ENCODE data around the gene CTSE.
"Not testable (repeated sequence)": the region's sequence is repeated elsewhere in the genome, so short reads cannot be mapped to it uniquely, and the experiment has no call there.

CTSE gene

DNA sequence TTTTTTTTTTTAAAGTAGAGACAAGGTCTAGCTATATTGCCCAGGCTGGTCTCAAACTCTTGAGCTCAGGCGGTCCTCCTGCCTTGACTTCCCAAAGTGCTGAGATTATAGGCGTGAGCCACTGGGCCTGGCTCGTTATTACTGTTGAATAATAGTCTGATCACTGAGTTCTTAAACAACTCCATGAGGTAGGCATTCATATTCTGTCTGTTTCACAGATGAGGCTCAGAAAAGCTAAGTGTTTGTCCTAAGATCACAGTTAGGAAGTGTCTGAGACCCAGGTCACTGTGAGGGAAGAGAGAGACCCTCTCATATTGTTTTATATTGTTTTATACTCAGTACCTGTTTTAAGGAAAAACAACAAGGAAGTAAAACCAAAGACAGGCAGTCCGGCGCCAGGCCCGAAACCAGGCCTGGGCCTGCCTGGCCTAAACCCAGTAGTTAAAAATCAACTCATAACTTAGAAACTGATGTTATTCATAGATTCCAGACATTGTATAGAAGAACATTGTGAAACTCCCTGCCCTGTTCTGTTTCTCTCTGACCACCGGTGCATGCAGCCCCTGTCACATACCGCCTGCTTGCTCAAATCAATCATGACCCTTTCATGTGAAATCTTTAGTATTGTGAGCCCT is 28.7 kb upstream of the CTSE start:
- not testable (repeated sequence) for FAIRE-seq

DNA sequence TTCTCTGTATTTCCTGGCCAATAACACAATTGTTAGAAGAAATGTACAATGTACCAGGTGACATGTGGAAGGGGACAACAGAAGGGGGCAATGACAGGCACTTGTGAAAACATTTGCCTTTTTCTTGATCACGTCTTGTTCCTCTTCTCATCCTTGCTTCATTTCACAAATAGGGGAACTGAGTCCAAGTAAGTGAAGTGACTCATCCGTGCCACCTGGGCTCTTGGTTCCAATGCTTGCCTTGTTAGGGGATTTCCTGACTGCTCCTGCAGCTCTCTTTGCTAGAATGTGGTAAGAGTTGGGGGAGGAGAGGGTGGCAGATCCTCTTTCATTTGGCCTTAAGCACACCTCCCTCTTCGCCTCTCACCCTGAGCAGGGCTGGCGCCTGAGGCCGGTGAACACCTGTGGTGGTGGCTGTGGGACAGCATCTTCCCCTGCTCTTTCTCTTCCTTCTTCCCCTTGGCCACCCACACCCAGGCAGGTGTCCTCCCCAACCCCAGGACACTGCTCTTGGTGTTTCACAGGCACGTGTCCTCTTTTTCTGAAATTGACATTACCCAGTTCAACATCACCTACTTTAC is 27.1 kb upstream of the CTSE start:
- no peak for TF ChIP-seq POLR2A (IDR thresholded peaks at IDR 0.05; ENCODE audit: low read depth, low read length)
- DNase-seq (ENCODE audit: insufficient read length, low spot score) (no peak), FAIRE-seq (no peak)

More for the DNA sequence above, 28.7 kb upstream of the CTSE start:
- not testable (repeated sequence) for DNase-seq (ENCODE audit: insufficient read length, low spot score)

DNA sequence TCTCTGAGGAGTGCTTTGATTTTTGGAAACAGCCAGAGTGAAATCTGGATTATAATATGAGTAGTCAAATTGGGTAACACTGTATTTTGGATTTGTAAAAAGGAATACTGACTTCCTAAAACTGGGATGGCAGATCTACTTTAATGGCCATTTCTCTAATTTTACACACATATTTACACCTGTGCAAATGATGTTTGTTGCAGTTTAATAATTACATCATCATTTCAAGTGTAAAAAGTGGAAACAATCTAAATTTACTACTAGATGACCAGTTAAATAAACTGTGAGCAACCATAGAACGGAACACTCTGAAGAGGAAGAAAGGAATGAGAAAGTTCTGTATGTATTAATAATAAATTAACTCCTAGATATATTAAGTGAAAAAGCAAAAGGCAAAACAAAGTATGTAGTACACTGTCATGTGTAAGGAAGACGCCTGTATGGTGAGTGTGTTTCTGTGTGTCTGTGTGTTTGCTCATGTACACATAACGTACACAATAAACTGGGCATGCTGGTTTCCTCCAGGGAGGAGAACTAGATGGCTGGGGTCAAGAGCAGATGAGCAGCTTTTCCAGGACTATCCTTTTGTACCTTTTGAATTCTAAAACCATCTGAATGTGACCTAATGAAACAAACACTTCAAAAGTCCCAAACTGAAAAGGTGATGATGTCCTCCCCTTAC is 26.4 kb upstream of the CTSE start:
- no peak for DNase-seq (ENCODE audit: insufficient read length, low spot score)
- TF ChIP-seq POLR2A (IDR thresholded peaks at IDR 0.05; ENCODE audit: low read depth, low read length): no peak
- no peak for FAIRE-seq

DNA sequence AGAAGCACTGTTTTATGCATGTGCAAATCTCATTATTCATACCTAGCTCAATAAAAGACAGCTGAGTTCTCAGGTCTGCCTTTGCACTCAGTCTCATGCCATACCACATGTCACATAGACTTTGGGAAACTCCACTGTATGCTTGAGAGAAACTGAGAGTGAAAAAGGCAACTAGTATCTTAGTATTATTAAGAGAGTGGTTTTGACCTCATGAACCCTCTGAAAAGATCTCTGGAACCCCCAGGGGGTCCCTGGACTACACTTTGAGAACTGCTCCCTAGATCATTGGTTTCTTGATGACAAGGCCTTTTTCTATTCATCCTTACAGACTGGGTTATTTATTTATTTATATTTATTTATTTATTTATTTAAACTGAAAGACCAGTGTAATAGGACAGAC is 25.6 kb upstream of the CTSE start:
- FAIRE-seq (no peak), DNase-seq (ENCODE audit: insufficient read length, low spot score) (no peak)
- no peak for TF ChIP-seq POLR2A (IDR thresholded peaks at IDR 0.05; ENCODE audit: low read depth, low read length)

DNA sequence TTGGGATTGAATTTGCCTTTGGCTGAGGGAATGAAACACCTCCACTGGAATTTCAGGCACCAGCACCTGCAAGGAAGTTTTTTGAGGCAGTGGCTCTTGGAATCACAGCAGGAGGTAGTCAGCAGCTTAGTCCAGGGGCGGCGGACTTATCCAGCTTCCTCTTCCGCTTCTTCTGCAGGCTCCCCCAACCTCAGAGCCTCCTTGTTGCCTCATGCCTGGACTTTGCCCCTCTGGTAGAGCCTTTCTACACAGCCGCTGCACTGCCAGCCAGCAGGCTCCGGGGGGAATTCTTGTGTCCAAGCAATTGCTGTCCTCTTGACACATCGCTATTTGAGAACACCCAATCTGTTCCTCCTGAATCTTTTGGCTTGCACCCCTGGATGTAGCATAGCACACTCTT is 24.9 kb upstream of the CTSE start:
- no peak for FAIRE-seq
- DNase-seq (ENCODE audit: insufficient read length, low spot score): no peak
- no peak for TF ChIP-seq POLR2A (IDR thresholded peaks at IDR 0.05; ENCODE audit: low read depth, low read length)

DNA sequence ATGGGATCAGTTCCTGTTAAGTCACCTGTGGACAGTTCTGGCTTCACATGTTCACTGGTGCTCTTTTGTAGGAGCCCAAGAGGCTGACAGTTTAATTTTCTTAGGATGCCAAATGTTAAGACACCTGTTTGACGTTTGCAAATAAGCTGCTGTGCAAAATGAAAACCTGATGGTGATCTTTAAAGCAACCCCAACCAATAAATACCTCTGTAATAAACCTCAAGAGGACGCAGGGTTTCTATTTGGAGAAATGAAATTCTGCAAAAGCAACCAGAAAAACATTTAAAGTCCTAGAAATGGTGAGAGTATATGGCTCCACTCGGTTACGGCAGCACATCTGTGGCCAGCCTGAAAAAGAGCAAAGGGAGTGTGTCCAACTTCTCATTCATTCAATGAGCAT is 23.6 kb upstream of the CTSE start:
- DNase-seq (ENCODE audit: insufficient read length, low spot score) (no peak), FAIRE-seq (no peak)
- TF ChIP-seq POLR2A (IDR thresholded peaks at IDR 0.05; ENCODE audit: low read depth, low read length): no peak

DNA sequence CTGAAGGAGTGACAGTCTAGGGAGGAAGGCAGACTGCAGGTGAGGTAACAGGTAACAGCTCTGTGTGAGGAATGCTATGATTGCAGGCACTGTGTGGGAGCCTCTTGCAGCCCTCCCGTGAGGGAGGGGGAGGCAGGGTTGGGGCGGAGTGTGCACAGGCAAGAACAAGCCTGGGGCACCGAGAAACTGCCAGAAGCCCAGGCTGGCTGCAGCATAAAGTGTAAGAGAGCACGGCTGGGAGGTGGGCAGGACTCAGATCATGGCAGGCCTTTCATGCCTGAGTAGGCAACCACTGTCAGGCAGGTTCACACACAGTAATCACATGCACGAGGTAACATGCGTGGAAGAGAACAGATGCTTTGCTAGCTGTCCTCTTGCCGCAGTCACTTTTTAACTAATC is 17.9 kb upstream of the CTSE start:
- no peak for FAIRE-seq
- DNase-seq (ENCODE audit: insufficient read length, low spot score): no peak
- TF ChIP-seq POLR2A (IDR thresholded peaks at IDR 0.05; ENCODE audit: low read depth, low read length): no peak

DNA sequence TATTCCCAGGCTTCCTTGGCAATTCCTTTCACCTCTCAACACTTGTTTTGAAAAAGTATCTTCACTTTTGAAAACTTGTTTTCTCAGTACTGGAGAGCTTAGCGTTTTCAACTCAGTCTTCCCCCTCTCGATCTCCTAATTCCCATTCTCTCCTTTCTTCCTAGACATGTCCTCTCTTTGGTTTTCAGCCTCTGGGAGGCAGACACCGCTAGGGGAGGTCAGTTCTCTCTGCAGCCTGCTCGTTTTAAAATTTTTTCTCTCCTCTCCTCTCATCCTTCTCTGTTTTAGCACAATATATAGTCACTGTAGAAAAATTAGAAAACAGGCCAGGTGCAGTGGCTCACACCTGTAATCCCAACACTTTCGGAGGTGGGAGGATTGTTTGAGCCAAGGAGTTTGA is 16.6 kb upstream of the CTSE start:
- FAIRE-seq (no peak), DNase-seq (ENCODE audit: insufficient read length, low spot score) (no peak)
- no peak for TF ChIP-seq POLR2A (IDR thresholded peaks at IDR 0.05; ENCODE audit: low read depth, low read length)

DNA sequence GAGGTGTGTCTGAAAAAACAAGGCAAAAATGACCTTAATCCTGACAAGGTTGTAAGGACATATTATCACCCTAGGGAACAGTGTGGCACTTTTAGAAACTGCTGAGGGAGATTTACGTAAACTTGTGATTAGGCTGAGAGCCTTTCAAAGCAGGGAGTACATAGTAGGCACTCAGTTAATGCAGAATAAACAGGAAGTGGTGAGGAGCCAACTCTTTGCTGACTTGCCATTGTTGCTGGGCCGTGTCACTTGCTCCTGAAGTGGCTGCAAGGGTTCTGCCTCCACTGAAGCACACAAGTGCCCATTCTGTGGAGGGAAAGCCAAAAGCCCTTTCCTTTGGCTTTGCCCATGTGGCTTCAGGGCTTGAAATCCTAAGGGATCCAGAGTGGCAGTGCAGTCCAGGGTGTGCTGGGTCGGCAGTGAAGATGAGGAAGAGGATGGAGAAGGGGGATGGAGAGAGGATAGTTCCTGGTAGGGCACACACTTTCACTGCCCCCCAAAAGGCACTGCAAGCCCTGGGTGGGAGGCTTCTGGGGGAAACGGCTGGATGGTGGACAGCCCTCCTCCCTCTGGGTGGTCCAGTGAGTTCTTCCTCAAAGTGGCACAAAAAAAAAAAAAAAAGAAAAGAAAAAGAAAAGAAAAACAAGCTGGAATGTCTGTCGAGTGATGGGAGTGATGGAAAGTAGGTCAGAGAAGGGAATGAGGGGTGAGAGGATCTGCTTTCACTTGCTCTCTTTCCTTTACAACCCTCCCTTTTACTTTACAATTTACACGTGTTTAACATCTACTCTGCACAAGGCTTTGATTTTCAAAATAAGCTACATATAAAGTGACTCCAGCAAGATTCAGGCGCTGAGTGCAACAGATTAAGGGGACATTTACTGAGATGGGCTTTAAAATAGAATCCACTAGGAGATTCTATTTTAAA is 15.6 kb upstream of the CTSE start:
- DNase-seq (ENCODE audit: insufficient read length, low spot score) (no peak), FAIRE-seq (no peak)
- no peak for TF ChIP-seq POLR2A (IDR thresholded peaks at IDR 0.05; ENCODE audit: low read depth, low read length)

DNA sequence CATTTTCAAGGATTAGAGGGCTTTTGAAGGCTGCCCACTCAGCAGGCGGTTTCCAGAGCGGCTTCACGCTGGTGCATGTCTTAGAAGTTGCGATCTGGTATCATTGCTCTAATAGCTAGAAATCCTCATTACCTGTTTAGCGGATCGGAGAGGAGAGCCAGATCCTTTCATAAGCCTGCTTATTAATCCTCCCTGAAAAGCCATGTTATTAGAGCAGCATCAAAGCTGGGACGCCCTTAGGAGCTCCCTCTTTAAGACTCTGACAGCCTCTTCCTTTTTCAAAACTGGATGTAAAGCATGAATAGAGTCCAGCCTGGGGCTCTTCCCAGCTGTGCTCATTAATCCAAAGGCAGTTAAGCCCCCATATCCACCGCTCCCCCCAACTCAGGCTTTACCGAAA is 13.9 kb upstream of the CTSE start:
- no peak for FAIRE-seq
- no peak for DNase-seq (ENCODE audit: insufficient read length, low spot score)
- TF ChIP-seq POLR2A (IDR thresholded peaks at IDR 0.05; ENCODE audit: low read depth, low read length): no peak

DNA sequence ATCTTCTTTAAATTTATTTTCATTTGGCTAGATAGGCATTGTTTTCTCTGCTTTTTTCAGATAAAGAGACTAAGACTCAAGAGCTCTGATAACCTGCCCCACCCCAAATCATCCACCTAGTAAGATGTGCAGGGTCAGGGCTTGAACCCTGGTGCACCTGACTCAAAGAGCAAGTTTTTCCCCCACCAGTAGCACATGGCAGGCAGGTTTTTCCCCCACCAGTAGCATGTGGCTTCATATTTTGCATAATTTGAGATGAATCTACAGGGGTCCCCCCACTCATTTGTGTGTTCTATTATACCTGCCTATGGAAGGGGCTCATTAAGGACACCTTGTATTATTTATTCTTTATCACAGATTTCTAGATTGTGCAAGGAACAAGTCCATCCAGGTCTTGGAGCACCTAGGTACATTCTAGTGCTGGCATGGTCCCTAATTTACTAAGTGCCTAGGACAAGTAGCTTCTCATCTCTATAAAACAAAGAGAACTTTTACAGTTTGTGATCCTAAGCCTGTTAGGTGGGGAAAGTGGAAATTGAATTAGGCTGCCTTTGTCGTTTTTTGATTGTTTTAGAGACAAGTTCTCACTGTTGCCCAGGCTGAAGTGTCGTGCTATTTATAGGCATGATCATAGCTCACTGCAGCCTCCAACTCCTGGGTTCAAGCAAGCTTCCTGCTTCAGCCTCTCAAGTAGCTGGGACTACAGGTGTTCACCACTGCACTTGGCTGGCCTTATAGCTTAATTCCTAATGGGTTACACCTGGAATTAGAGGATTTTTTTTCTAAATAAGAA is 13.2 kb upstream of the CTSE start:
- FAIRE-seq: no peak
- TF ChIP-seq POLR2A (IDR thresholded peaks at IDR 0.05; ENCODE audit: low read depth, low read length): no peak
- no peak for DNase-seq (ENCODE audit: insufficient read length, low spot score)

DNA sequence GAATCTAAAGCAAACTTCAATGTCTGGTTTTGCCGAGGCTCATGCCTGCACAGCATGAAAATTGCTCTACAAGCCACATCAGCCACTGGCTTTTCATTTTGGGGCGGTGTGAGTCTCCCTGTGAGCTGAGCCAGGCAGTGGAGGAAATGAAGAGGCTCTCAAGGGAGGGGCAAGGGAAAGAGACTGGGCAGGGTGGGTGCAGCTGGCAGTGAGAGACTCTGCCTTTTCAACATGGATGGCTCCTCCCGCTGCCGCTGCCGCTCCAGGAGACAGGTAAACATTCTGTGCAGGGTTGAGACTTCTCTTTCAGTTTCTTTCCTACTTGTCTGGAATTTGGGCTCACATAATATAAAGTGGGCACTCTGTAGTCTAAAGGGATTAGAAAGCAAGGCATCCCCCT is 11.3 kb upstream of the CTSE start:
- DNase-seq (ENCODE audit: insufficient read length, low spot score) (no peak), FAIRE-seq (no peak)
- no peak for TF ChIP-seq POLR2A (IDR thresholded peaks at IDR 0.05; ENCODE audit: low read depth, low read length)

DNA sequence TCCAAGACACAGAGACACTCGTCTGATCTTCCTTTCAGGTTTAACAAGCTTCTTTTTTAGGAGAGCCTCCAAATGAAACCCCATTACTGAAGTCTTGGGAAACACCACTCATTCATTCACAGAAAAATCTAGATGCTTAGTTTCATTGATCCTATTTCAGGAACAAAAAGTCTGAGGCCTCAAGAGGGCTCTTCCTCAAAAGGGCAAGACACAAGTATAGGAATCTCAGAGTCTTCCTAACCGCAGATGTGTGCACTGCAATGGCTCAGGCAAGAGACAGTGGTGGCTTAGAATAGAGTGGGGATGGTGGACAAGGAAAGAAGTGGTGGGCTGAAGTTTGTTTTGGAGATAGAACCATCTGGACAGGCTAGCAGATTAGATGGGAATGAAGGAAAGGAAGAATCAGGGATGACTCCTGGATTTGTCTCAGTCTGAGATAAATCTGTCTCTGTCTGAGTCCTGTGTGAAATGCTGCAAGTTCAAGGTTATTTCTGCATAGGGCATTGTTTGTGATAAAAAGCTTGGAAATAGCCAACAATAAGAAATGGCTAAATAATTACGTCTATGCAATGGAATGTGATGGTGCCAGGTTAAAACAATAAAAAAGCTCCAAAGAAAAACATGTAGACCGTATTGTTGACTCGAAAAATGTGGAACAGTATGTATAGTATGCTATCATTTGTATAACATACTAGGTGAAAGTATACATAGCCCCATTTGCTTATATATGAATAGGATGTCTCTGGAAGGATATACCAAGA is 8.9 kb upstream of the CTSE start:
- DNase-seq (ENCODE audit: insufficient read length, low spot score) (no peak), FAIRE-seq (no peak)
- TF ChIP-seq POLR2A (IDR thresholded peaks at IDR 0.05; ENCODE audit: low read depth, low read length): no peak

Data from H54 (cell line).